ENCODE data around the gene OR56A4.

GRCh38 chr11:5994791-5995190 is 12.0 kb downstream of the OR56A4 start:
- TF ChIP-seq CTCF (conservative IDR thresholded peaks at IDR 0.05) (no peak), ZFX (IDR thresholded peaks at IDR 0.05) (no peak)

Measured in C4-2B (cell line).